Activated T-helper 1 cell treated with Interleukin-2 at 50 U/mL for 16 hours (primary cell): ENCODE data around the gene FAM234A.
"Not testable (repeated sequence)": the region's sequence is repeated elsewhere in the genome, so short reads cannot be mapped to it uniquely, and the experiment has no call there.

Source experiments
- DNase-seq: peaks from one replicate; pipeline ENCODE4 v3.0.0-alpha.2; 2020; ENCODE audit warnings: low read depth

FAM234A gene

DNA sequence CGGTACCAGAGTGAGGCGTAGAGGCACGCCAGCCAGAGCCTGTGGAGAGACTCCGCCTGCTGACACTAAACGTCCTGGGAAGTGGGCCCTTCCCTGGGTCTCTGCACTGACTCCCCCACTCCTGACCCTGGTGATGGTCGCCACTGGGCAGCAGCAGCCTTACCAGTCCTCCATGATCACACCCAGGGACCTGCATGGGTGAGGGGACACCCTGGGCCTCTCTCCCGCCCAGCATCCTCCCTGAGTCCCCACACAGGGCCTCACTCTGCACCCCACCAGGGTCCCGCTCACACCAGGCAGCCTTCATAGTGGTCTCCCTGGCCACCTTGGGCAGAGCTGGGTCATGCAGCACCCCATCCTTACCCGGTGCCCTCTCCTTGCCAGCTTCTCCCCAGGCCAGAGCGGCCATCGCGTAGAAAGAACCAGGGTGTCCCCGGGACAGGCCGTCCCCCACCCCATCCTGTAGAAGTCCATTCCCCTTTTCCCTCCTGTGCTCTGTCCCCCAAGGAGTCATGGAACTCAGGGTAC lies 30.4 kb downstream of the FAM234A start:
- DNase-seq: no peak

DNA sequence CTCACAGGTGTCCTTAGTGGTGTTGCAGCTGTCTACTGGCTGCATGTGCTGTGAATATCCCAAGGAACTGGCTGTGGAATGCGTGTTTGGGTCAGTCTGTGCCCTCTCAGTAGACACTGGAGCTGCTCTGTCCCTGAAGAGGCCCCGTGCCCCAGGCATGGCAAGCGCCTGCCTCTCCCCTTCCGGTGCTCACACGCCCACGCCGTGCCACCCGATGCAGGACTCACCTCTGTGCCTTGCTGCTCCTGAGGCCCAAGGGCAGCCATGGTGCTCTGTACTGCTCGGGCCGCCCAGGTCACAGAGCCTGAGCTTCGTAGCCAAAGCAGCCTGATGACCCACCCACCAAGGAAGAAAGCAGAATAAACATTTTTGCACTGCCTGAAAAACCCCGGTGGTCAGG lies 31.1 kb downstream of the FAM234A start:
- DNase-seq: no peak

DNA sequence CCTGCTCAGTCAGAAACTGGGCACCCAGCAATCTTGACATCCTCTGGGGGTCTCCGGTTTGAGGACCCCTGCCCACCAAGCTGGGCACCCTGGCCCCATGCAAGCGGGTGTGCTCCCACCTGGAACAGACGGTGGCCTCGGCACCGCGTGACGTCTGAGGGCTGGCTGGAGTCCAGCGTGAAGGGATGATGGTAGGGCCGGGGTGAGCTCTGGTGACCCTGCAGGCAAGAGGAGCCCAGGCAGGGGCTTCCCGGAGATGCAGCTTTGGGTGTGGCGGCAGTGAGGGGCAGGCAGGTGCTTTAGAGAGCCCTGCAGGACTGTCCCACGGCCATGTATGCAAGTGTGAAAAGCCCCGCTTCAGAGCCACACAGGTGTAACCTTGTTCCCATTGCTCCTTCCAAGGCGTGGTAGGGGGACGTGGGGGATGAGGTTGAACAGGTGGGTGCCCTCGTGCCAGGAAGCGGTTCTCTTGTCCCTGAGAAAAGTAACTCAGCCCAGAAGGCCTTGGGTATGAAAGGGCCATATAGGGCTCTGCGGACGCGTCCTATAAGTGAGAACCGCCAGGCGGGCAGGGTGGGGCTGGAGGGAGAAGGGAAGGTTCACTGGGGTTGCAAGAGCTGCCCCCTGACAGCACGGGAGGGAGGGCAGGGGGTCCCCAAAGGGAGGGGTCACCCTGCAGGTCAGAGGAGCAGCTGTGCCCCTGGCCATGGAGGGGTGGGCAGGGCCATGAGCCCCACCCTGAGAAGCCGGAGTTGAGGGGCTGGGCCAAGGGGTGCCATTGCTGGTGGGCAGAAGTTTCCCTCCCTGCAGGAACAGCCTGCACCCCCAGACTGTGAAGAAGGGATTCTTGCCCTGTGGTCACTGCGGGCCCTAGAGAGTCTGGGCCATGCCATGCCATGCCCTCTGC lies 31.9 kb downstream of the FAM234A start:
- no peak for DNase-seq

DNA sequence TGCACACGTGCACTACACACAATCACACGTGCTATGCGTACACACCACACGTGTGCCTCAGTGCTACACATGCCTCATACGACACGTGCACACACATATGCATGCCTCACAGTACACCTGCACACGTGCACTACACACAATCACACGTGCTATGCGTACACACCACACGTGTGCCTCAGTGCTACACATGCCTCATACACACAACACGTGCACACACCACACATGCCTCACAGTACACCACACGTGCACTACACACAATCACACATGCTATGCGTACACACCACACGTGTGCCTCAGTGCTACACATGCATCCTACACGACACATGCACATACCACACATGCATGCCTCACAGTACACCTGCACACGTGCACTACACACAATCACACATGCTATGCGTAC lies 32.9 kb downstream of the FAM234A start:
- DNase-seq: not testable (repeated sequence)

DNA sequence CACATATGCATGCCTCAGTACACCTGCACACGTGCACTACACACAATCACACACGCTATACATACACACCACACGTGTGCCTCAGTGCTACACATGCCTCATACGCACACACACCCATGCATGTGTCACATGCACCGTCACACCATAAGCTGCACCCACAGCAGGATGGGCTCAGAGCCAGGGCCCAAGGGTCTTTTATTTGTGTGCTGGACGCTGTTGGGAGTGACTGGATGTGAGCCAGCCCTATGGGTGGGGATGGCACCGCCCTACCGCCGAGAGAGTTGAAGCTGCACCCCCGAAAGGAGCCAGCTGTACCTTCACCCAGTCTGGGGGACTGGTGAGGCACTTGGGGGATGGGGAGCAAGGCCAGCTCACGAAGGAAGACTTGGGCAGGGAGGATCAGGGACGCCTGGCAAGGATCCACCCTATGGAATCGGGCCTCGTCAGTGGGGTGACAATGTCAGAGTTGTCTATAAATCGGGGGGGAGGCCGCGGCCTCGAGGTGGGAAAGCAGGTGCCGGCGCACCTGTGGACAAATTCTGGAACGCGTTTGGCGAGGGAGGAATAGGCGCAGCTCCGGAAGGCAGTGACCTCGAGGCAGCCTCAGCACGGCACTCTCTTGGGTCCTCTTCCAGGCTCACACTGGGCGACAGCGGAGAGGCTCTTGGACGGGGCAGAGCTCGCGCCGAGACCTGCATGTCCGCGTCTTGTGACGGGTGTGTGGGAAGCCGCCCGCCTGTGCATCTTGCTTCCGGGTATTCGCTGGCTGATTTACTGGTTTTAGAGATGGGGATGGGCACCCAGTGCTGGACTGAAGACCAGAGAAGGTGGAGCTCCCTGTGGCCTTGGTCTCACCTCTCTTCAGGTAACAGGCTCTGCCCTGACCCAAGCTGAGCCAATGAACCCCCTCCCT lies 33.8 kb downstream of the FAM234A start:
- no peak for DNase-seq

DNA sequence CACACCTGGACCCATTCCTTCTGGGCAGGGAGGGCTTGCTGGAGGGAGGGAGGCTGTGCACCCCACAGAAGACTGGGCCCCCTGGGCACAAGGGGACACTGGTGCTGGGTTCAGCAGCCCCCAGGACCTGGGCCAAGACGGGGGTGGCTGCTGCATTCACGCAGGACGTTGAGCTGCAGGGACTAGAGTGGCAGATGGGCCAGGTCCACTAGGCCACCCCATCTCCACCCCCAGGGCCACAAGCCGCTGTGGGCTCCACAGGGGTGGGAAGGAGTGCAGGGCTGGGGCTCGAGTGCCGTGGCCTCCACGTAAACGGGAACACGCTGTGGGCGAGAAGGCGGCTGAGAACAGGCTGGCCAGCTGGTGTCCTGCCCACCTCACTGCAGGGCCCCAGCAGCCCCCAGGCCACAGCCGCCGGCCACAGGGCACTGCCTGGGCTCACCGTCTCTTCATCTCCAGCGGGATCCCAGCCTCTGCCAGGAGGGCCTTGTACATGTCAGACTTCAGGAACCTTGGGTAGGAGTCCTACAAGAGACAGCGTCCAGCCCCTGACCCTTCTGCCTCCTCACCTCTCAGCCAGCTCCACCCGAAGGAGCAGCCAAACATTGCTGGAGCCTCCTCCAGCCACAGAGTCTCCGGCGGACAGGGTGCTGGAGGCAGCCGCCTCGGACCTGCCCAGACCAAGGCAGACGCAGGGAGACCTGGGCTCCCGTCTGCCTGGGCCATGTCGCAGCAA lies 34.6 kb downstream of the FAM234A start:
- no peak for DNase-seq

DNA sequence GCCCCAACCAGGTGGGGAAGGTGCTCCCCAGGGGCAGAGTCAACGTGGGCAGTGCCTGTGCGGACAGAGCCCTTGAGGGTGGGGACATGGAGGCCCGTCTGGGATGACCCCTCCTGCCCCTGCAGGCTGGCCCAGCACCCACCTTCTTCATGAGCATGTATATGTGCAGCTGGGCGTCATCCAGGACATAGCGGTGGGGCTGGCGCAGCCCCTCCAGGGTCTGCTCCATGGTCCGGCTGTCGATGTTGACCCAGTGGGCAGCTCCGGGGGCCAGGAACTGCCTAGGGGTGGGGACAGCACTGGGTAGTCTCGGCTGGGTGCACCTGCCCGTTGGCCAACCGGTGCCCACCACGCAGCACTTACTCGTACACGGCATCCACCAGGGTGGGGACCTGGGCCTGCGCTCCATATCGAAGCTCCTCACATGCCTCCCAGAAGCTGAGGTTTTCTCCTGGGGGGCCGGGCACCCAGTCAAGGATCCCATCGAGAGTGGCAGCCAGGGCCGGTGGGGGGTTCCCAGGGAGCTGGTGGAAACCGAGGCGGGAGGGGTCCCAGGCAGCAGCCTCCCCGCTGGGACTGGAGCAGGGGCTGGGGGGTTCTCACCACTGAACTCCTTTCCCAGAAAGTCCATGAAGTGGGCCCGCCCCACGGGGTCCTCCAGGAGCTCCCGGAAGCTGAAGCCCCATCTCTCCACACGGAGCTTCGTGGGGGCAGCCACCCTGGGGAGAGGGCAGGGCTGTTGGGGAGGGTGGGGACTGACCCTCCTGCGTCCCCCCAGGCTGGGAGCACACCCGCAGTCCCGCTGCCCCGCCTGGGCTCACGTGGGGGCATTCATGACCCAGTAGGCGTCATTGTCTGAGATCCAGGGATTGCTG lies 36.0 kb downstream of the FAM234A start:
- no peak for DNase-seq

DNA sequence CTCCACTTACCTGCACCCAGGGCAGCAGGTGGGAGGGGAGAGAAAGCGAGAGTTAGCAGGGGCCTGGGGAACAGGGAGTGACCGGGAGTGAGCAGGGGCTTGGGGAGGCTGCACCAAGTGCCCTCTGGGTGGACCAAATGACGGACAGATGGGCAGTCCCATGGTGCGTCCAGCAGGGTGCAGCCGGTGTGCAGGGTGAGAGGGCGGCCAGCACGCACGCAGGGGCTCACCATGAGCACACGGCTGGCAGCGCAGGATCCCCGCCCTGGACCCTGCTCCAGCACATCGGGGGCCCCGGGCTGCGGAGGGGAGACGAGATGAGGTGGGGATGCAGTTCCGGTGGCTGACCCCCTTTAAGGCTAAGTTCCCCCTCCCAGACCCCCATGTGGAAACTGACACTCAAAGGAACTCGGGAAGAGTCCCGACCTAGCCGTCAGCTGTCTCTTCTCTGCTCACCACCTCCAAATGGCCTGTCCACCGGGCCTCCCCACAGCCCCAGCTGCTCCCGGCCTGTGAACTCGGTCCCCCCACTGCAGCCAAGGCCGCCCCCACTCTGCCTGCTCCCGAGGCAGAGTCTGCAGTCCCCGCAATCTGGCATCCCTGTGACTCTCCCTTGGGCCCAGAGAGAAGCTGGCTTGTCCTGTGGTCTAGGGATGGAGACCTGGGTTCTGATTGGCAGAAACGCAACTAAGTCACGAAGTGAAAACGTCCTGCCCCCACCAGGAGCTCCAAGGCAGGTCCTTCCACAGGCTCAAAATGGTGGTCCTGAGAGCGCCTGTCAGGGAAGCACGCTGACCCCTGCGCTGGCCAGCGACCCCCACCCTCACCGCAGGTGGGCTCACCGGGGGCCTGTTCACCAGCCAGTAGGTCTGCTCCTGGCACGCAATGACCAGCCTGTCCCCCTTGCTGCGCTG lies 38.3 kb downstream of the FAM234A start:
- DNase-seq: no peak

DNA sequence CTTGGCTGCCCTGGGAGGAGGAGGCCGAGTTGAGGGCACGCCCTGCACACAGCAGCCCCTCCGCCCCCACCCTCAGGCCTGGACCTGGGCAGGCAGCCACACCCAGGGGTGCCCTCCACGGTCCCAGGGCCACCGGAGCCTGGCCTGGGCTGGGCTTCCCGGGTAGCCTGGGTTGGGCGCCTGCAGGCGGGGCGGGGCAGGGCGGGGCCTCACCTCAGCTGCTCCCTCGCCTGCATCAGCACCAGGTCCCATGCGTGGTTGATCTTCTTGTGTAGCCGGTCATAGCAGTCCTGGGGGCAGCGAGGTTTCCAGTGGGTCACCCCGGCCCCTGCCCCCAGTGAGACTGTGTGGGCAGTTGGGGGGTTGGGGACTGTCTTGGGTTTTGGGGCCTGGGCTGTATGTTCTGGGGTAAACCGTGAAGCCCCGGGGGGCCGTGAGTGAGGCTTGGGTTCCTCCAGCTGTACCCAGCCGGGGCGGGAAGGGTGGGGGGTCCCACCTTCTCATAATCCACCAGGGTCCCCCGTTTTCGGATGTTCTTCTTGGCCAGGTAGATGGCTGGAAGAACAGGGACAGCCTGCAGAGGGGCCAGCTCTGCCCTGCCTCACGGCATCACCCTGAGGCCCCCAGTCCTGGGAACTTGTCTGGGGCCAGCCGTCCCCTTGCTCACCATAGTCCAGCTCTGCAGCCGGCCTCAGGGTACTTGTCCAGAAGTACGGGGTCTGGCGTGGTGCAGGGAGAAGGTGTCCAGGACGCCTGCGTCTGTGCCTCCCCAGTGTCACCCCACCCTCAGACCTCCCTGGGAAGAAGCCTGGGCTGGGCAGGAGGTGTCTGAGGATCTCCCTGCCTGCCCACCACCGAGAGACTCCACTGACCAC lies 39.2 kb downstream of the FAM234A start:
- no peak for DNase-seq

DNA sequence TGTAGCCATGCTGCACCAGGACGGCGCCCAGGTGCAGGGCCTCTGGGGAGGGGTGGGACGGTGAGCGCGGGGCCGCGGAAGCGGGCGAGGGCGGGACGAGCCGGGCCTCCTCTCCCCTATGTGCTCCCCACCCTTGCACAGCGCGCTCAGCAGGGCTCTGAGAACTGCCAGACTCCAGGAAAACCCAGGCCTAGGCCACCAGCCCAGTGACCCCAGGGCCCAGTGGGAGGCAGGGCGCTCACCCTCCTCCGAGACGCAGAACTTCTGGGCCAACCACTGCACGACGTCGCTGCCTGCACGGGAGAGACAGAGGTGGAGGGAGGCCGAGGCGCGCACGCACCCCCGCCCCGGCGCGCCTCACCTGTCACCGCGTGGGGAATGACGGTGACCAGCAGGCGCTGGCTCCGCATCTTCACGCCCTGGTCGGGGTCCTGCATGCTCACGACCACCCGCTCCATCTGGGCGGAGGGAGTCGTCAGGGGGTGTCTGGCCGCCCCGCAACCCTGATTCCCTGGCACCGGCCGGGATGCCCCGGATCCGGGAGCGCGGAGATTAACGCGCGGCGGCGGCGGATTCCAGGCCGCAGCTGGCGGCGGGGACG lies 40.5 kb downstream of the FAM234A start:
- DNase-seq: no peak

DNA sequence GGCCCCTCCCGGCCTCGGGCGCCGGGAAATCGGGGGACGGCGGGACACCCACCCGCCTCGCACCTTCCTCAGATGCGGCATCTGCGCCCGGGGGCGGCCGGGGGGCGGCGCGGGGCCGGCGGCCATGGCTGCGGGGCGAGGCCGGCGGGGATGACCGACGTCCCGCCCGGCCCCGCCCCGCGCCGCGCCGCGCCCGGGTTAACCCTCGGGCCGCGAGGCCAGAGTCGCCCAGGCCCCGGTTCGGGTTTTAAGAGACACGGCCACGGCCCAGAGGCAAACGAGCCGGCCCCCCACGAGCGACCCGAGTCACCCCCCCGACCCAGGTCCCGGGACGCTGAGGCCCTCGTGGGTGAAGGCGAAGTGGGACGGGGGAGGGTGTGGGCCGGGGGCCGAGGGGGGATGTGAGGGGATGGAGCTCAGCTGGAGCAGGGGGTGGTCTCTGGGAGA lies 41.2 kb downstream of the FAM234A start, which contains the start of gene RGS11:
Gene RGS11 (minus strand): TSS at position 159 of the 447 bp plus-strand sequence. CDS start 33 bp downstream, at position 126.
- no peak for DNase-seq

DNA sequence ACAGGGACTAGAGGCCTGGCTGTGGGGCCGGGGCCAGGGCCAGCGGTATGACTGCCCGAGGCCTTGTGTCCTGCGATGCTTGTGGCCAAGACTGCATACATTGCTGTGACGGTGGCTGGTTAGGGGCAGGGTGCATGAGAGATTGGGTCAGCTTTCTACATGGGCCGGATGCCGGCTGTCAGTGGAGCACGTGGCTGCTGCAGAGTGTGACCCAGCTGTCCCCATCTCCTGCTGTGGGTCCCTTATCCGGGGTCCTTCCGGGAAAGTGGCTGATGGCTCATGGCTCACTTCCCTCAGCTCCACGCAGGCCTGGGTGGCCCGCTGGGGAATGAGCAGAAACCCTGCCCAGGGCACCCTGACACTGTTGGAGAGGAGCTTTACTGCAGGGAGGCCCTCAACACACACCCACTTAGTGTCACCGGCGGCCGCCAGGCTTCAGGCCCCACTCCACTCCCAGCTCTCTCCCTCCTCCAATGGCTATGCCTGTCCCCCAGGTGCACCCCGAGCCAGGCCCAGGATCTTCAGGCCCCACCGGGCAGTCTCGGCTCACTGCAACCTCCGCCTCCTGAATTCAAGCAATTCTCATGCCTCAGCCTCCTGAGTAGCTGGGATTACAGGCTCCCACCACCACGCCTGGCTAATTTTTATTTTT lies 41.9 kb downstream of the FAM234A start:
- DNase-seq: no peak

DNA sequence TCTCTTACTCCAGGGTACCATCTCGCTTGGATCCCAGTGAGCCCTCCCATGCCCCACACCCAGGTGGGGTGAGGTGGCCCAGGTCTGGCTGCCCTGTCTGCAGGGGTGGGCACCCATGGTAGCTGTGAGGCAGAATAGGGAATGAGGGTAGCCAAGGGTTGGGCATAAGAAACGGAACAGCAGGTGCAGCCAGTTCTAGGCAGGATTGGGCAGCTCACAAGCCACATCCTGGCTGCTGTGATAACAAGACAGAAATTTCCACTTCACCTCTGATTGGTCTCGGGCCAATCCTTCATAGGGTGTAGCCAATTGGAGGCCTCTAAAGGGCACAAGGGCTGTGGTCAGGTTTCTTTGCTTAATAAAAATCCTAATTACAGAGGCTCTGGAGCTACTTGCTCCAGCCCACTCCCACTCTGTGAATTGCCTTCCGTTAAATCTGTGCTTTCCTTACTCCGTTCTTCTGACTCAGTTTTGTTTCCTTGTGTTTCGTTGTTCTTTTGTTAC lies 44.3 kb downstream of the FAM234A start:
- DNase-seq: no peak

DNA sequence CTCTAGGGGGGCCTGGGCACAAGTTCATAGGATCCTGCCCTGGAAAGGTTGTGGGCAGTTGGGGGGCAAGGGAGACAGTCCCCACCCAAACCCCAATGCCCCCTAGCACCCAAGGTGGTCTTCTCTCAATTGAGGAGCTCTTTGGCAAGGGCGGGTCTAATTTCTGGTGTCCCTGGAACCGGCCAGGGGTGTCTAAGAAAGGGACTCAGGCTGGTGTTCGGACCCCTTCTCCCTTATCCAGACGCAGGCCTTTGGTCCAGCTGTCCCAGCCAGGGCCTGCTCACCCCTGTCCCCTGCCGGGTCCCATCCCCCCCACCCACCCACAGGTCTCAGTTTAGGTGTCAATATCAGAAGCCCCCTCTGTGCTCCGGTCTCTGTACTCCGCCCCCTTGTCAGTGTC lies 44.9 kb downstream of the FAM234A start:
- DNase-seq: no peak

DNA sequence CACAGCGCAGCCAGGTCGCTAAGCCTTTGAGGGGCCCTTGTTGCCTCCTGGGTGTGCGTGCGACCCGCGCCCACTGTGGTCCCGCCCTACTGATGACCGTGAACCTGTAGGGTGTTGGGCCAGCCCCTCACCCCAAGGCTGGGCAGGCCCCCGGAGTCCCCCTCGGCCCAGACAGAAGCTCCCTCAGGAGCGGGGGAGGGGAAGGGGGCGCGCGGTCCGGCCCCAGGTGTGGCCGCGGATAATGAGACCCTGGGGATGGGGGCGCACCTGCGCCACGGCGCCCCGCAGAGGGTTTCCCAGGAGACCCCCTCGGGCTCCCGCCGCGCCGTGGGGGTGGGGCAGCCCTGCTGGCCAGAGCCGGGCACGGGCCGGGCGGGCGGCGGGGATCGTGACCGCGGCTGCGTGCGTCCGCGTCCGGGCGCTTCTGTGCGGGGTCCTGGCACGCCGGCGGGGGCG lies 45.4 kb downstream of the FAM234A start:
- DNase-seq: no peak

DNA sequence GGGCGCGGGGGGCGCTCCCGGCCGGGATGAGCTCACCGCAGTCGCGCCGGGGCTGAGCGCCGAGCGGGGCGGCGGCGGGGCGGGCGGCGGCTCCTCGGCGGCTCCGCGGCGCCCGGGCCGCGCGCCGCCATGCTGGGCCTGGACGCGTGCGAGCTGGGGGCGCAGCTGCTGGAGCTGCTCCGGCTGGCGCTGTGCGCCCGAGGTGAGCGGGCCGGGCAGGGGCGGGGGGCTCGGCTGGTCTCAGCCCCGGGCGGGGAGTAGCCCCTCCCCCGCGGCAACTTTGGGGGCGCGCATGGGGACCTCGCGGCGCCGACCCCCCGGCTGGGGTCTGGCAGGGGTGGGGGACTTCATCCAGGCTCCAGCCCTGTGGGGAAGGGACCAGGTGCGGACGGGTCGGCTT lies 45.9 kb downstream of the FAM234A start, which contains the start of gene ARHGDIG:
Gene ARHGDIG (plus strand): TSS at position 40 of the 400 bp plus-strand sequence. CDS start 90 bp downstream, at position 130.
- no peak for DNase-seq

DNA sequence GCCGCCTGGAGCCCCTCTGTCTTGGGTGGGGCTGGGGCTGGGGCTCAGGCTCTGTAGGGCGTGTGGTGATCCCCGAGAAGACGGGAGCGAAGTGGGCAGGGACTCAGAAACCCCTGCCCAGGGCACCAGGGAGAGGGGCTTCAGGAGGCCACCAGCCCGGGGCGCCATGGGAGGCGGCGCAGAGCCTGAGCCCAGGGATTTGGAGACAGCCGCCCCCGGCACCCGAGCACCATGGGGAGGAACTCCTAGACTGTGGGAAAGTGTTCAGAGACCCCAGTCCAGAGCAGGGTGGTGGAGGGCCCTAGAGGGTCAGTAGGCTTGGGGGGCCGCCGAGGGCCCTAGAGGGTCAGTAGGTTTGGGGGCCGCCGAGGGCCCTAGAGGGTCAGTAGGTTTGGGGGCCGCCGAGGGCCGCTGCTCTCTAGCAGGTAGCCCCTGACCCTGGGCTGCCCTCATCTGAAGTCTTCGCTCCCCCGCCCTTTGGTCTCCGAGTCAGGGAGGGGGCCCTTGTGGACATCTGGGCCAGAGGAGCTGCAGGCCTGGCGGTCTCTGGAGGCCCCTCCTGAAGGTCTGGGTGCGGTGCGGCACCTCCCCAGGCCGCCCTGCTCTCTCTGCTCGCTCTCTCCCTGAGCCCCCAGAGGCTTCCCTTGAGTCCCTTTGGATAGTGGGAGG lies 46.5 kb downstream of the FAM234A start:
- DNase-seq: no peak
